Femur (tissue), 1 donor: Measurements from ENCODE around the gene THOC7.
A peak's percentile ranks its signal among the peaks of the same experiment; 100 is the strongest.

Source experiments
- DNase-seq: peaks from one replicate; pipeline ENCODE4 v3.0.0-alpha.2; 2017

THOC7 gene

GRCh38 chr3:63832395-63832794 lies 31.2 kb downstream of the THOC7 start:
- no peak for DNase-seq

- no peak for DNase-seq
These were observed 33.1 kb downstream of the THOC7 start for GRCh38 chr3:63830526-63830925.

DNA sequence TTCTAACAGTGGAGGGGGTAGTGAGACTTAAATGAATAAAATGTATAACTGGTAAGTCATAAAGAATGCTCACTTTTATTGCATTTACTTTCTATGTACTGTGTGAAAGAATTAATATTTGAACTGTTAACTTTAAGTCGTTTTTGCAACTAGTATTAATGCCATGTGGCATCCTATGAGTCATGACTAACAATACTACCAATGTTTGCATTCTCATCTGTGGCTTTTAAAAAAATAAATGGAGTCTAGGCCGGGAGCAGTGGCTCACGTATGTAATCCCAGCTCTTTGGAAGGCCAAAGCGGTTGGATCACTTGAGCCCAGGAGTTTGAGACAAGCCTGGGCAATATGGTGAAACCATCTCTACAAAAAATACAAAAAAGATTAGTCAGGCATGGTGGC lies 39.3 kb downstream of the THOC7 start:
- DNase-seq = no peak

DNA sequence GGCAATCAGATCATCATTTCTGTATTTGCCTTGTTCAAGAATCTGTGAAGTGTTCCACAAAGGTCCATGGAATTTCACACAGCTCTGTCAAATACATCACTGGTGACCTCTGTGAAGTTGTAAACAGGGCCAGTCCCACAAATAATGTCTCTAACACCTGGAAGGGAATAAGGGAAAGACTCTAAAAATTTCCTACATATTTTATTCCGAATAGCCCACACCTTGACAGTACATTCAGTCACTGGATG lies 44.5 kb downstream of the THOC7 start, which contains the start of gene C3orf49:
Gene C3orf49, plus strand, starts transcription at position 149 of the 248 bp plus-strand sequence. CDS start 173 bp downstream, outside the sequence.
- no peak for DNase-seq

DNA sequence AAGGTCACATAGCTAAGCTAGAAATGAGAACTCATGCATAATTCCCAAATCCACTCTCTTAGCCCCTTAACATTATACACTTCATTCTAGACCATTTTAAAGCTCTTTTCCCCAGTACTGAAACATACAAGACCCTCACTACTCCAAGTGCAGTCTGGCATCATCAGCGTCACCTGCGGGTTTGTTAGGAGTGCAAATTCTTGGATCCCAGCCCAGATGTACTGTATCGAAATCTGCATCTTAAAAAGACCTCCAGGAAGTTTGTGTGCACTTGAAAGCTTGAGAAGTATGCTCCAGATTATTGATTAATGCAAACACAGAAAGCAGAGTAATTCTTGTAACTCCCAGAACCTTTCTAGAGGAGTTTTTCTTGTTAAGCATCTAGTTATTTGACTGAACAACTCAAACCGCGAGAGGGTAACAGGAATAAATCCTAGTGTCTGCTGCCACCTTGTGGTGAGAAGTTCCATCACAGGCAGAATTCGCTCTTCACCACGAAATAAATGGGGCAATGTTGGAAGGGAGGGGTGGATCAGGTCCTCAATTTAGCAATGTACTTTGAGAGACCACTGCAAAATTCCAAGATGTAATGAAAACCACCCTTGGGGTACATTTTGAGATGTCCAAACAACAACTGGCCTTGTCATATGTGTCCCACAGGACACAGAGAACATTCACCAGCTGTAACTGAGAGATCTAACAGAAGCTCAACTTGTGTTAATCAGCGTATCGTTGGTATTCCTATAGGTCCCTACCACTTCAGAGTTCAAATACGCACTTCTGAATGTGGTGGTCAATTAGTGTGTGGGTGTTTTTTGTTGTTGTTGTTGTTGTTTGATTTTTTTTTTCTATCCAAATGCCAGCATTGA lies 45.1 kb downstream of the THOC7 start:
- peak; percentile 66 for DNase-seq

DNA sequence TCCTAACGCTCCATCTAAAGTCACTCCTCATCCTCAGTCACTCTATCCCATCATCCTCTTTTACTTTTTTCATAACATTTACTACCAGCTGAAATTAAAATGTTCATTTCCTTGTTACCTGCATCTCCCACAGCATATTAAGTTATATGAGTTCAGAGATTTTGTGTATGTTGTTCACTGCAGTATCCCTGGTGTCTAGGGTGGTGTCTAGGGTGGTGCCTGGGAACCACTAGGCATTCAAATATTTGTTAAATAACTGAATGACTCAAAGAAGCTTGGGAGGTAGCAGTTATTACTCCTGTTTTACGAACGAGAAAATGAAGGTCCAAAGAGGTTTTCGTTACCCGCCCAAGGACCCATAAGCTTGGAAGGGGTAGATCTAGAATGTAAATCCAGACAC lies 46.4 kb downstream of the THOC7 start:
- no peak for DNase-seq

GRCh38 chr3:63814237-63814636 lies 49.4 kb downstream of the THOC7 start:
- no peak for DNase-seq

GRCh38 chr3:63809607-63810006 lies 54.0 kb downstream of the THOC7 start:
- no peak for DNase-seq

DNA sequence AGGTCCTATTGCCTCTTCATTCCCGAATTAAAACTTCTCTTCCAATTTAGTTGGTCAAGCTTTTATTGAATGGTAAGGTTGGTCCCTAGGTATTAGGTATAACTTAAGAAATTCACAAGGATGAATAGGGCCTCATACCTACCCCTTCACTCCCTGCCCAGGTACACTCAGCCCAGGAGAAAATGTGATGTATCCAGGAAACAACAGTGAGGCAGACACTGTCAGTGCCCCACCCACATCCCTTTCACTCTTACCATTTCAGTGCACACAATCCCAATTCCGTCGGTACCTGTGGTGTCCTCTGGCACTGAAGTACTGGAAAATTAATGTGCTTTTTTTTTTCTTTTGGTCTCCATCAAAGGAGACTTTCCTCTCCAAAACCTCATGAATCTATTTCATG lies 55.0 kb downstream of the THOC7 start:
- DNase-seq = no peak

DNA sequence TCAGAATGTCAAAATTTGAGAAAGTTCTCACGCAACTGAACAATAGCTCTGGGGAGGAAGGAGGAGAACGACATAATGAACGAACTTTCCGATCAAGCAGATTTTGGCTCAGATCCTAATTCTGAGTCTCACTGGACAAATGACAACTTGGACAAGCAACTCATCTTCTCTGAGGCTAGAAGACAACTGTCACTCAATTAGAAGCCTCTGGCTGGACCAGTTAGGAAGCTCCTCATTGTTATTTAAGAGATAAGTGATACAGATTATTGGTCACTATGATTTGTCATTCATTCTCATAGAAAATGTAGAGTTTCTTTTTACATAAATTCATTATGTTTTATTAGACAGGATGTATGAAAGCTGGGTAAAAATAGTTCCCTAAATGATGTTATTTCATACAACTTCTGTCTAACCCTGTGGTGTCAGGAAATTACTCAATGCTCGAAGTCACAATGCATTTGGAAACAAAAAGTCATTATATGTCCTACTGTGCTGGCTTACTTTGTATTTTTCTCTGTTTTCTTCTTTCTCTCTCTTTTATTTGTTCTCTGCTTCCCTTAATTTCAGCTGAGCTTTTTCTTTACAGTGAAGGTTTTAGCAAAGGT lies 55.5 kb downstream of the THOC7 start:
- DNase-seq = no peak

- no peak for DNase-seq
These were observed 59.7 kb downstream of the THOC7 start for GRCh38 chr3:63803911-63804310.

- DNase-seq = no peak
These were observed 63.5 kb downstream of the THOC7 start for GRCh38 chr3:63800097-63800496.

DNA sequence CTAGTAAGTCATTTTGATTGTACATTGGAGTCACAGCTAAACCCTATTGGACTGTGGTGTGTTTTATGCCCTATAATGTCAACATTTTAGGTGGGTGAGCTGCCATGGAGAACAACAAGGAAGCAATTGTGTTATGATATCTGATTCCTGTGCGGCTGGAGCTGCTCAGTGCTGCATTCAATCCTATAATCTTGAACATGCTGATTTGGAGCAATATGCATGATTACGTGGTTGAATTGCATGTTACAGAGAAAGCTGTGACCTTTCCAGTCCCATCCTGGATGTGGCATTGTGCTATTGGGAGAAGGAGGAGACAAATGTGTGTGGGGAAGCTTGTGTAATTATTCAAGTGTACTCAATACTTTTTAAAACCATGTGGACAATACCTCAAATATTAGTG lies 64.7 kb downstream of the THOC7 start:
- DNase-seq = peak; percentile 18

- no peak for DNase-seq
These were observed 65.1 kb downstream of the THOC7 start for GRCh38 chr3:63798544-63798943.

DNA sequence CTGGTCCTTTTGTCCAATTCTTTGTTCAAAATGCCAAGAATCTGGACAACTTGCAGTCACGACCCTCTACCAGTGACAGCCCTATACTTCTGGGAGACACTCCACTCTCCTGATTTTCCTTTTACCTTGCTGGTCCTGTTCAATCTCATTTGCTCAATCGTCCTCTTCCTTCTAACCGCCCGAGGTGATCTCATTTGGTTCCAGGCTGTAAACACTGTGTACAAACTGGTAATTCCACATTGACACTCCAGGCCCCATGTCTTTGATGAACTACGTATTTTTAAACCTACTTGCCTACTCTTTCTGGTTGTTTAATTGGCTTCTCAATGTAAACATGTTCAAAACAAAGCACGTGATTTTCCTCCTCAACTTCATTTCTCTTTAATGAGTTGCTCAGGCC lies 68.2 kb downstream of the THOC7 start:
- DNase-seq = no peak

DNA sequence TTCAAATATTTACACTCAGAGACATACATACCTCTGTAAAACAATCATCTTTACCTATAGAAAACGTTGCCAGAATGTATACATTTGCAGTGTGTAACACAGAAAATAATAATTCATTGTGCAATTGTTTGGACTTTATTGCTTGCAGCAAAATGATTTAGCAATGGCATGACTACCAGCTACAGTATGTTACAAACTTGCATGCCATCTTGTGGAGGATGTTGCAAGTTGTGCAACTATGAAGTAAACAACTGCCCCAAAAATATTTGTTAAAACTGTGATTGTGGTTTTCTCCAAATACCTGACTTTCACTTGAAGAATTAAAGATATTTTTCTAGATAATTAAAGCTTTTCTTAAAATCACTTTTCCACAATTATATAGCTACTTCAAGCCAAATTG lies 71.6 kb downstream of the THOC7 start:
- DNase-seq = no peak
